IPS-20b (cell line): ENCODE data around the gene EXD3.

Source experiments
- H3K27ac ChIP-seq: one replicate; pipeline ENCODE4 v1.5.1; 2013; ENCODE audit warnings: low read length
- H3K27me3 ChIP-seq: 2 replicates; pipeline ENCODE4 v1.6.1; 2013; ENCODE audit warnings: mild to moderate bottlenecking, low read length, inconsistent platforms; ENCODE audit not compliant: insufficient read depth
- H3K36me3 ChIP-seq: 2 replicates; pipeline ENCODE4 v1.6.1; 2013; ENCODE audit warnings: low read depth, mild to moderate bottlenecking, inconsistent platforms, low read length, moderate library complexity; ENCODE audit not compliant: insufficient read depth
- H3K4me1 ChIP-seq: 2 replicates; pipeline ENCODE4 v1.6.1; 2013; ENCODE audit warnings: mild to moderate bottlenecking, control low read depth, inconsistent platforms, low read length, moderate library complexity; ENCODE audit not compliant: insufficient read depth
- H3K4me3 ChIP-seq: 2 replicates; pipeline ENCODE4 v1.5.1; 2013; ENCODE audit warnings: mild to moderate bottlenecking, low read length, inconsistent platforms
- H3K9ac ChIP-seq: 2 replicates; pipeline ENCODE4 v1.6.1; 2013; ENCODE audit warnings: low read depth, mild to moderate bottlenecking, inconsistent platforms, low read length, moderate library complexity
- H3K9me3 ChIP-seq: 2 replicates; pipeline ENCODE4 v1.6.1; 2013; ENCODE audit warnings: mild to moderate bottlenecking, low read depth, low read length, inconsistent platforms; ENCODE audit not compliant: insufficient read depth

EXD3 gene

DNA sequence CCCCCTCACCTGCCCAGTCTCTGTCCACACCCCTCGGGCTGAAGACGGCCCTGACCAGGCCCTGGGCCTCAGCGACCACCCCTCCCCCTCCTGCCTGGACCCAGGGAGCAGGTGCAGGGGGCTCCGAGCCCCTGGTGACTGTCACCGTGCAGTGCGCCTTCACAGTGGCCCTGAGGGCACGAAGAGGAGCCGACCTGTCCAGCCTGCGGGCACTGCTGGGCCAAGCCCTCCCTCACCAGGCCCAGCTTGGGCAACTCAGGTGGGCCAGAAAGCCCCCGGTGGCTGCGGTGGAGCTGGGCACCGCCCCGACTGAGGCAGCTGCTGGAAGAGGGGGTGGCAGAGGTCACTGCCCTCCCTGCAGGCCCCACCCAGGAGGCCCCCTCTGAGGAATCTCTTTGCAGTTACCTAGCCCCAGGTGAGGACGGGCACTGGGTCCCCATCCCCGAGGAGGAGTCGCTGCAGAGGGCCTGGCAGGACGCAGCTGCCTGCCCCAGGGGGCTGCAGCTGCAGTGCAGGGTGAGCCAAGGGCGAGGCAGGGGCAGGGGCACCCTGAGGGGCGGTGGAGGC lies 10.5 kb upstream of the EXD3 start:
- Histone ChIP-seq H3K27ac (no peak overlapping the region), H3K9me3 (no peaks in the 10 kb centered on the region), H3K4me3 (no peak overlapping the region), H3K36me3 (no peaks in the 10 kb centered on the region), H3K27me3 (no peaks in the 10 kb centered on the region), H3K4me1 (no peaks in the 10 kb centered on the region), H3K9ac (no peak overlapping the region)

DNA sequence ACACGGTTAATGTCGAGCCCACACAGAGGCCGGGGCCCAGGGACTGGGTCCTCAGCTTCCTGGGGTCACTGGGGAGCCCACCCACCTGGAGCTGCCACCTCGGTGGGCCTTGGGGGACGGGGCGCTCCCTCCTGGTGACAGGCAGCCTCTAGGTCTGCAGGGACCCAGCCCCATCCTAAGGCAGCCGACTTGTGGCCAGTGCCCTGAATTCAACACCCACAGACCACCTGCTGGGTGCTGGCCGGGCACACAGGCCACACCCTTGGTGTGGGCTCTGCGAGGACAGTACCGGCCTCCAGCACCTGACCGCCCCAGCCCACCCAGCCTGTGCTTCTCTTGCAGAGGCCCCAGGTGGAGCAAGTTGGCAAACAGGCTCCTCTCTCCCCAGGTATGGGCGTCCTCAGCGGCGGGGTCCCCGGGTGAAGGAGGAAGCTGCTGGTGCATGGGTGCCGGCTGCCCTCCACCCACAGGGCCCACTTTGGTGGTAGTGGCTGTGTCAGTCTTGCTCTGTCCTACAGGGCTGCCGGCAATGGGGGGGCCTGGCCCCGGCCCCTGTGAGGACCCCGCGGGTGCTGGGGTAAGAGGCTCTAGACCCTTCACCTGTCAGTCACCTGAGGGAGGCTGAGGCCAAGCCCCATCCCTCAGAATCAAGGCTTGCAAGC lies 9.9 kb upstream of the EXD3 start:
- no peak overlapping the region for H3K9ac ChIP-seq
- H3K27ac ChIP-seq: no peak overlapping the region
- H3K36me3 ChIP-seq: no peaks in the 10 kb centered on the region
- H3K27me3 ChIP-seq: no peaks in the 10 kb centered on the region
- no peak overlapping the region for H3K4me3 ChIP-seq
- H3K4me1 ChIP-seq: no peaks in the 10 kb centered on the region
- no peaks in the 10 kb centered on the region for H3K9me3 ChIP-seq

DNA sequence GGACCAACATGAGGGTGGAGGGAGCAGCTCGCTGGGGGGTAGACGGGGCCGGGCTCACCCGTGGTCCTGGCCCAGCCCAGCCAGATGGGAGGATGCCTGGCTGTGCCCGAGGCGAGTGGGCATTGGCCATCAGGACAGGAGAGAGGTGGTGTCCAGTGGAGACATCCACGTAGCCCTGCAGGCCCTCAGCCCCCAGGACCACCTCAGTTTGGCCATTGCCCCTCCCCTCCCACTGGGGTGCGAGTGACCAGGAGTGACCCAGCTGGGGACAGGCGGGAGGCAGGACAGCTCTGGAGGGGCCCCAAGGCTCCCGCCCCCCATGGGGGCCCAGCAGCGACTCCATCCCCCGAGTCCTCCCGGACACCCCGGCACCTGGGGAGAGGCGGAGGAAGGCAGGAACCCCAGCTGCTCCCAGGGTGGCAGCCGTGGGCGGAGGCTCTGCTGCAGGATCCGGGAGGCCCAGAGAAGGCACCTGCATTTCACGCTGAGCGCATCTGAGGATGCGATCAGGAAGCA lies 8.5 kb upstream of the EXD3 start:
- H3K4me1 ChIP-seq: no peaks in the 10 kb centered on the region
- H3K27ac ChIP-seq: no peak overlapping the region
- no peak overlapping the region for H3K4me3 ChIP-seq
- H3K27me3 ChIP-seq: no peaks in the 10 kb centered on the region
- no peak overlapping the region for H3K9ac ChIP-seq
- no peaks in the 10 kb centered on the region for H3K36me3 ChIP-seq
- no peaks in the 10 kb centered on the region for H3K9me3 ChIP-seq

DNA sequence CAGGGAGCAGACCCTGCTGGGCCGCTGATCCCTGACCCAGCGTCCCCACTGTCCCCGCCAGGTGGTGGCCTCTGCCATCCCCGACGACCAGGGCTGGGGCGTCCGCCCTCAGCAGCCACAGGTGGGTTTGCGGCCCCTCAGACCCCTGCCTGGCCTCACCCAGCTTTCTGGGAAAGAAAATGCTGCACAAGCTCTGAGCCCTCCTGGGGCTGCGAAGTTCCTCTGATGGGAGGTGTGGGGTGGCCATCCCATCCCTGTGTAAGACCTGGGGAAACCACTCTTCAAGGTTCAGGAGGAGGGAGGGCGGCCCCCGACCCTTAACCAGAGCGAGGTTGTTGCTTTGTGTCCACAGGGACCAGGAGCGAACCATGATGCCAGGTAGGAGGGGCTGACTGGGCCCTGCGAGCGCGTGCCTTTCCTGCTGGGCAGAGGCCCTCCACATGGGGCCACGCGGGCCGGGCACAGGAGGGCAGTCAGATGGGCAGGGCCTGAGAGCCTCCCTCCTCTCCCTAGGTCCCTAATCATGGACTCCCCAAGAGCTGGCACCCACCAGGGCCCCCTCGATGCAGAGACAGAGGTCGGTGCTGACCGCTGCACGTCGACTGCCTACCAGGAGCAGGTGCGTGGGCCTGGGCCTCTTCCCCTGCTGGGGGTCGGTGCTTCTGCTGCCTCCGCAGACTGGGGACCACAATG lies 7.9 kb upstream of the EXD3 start:
- no peak overlapping the region for H3K27ac ChIP-seq
- H3K9me3 ChIP-seq: no peaks in the 10 kb centered on the region
- H3K4me3 ChIP-seq: no peak overlapping the region
- H3K4me1 ChIP-seq: no peaks in the 10 kb centered on the region
- no peak overlapping the region for H3K9ac ChIP-seq
- no peaks in the 10 kb centered on the region for H3K27me3 ChIP-seq
- no peaks in the 10 kb centered on the region for H3K36me3 ChIP-seq

DNA sequence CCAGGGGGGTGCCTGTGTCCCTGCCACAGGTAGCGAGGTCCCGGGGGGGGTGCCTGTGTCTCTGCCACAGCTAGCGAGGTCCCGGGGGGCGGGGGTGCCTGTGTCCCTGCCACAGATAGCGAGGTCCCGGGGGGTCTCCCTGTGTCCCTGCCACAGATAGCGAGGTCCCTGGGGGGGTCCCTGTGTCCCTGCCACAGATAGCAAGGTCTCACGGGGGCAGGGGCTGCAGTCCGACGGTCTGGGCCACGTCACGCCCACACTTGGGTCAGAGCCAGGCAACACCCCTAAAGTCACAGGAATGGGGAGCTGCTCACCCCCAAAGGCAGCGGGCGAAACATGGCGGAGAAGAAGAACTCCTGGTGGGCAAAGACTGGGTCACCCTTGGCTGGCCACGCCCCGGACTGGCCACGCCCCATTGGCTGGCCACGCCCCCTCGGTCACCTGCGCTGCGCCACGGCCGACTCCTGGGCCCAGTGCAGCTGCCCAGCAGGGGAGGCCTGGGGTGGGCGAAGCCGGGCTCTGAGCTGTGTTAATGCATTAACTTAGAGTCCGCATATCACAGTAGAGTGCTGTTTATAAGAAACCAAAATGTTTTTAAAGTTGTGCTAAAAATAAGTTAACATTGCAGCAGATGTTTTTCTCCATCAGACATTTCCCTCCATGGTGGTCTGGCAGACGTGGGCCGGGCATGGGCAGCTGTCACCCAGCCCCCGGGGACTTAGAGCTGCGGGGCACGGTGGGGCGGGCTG lies 7.2 kb upstream of the EXD3 start:
- no peak overlapping the region for H3K4me3 ChIP-seq
- no peak overlapping the region for H3K9ac ChIP-seq
- H3K27me3 ChIP-seq: no peaks in the 10 kb centered on the region
- no peak overlapping the region for H3K27ac ChIP-seq
- no peaks in the 10 kb centered on the region for H3K9me3 ChIP-seq
- H3K36me3 ChIP-seq: no peaks in the 10 kb centered on the region
- no peaks in the 10 kb centered on the region for H3K4me1 ChIP-seq

DNA sequence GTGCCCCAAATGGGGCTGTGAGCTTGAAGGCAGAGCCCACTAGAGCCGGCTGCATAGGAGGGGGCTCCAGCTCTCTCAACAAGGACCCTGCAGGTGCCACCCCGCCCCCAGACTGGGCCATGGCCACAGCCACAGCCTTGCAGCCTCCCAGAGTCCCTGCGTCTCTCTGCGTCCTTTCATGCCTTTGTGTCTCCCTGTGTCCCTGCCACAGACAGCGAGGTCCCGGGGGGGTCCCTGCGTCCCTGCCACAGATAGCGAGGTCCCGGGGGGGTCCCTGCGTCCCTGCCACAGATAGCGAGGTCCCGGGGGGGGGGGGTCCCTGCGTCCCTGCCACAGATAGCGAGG lies 6.6 kb upstream of the EXD3 start:
- H3K4me3 ChIP-seq: no peak overlapping the region
- no peak overlapping the region for H3K9ac ChIP-seq
- no peaks in the 10 kb centered on the region for H3K36me3 ChIP-seq
- H3K9me3 ChIP-seq: no peaks in the 10 kb centered on the region
- H3K27me3 ChIP-seq: peaks cover 3% of the 10 kb centered on the region; the same call in 1 of the 2 replicates
- no peak overlapping the region for H3K27ac ChIP-seq
- no peaks in the 10 kb centered on the region for H3K4me1 ChIP-seq

DNA sequence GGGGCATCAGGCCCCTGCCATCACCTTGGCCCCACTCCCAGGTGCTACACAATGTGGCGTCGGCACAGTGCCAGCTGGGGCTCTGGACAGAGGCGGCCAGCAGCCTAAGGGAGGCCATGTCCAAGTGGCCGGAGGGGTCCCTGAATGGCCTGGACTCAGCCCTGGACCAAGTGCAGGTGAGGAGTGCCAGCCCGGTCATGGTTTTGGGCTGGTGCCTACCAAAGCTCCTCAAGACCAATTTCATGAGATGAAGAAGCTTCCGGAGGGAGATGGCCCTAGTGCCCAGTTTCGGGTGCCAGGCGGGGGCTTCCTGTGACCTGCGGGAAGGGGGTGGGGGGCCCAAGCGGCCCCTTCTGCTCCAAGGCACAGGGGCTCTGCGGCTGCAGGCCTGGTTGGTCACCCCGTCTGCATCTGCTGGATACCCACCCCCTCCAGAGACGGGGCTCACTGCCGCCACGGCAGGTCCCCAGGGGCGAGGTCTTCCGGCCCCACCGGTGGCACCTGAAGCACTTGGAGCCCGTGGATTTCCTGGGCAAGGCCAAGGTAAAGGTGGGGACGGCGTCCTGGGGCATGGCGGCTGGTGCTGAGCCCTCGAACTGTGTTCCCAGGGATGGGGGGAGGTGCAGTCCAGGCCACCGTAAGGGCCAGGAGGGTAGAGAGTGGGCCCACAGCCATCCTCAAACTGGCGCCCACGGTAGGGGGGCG lies 6.0 kb upstream of the EXD3 start:
- no peak overlapping the region for H3K27ac ChIP-seq
- no peak overlapping the region for H3K4me3 ChIP-seq
- H3K4me1 ChIP-seq: no peaks in the 10 kb centered on the region
- no peak overlapping the region for H3K9ac ChIP-seq
- no peaks in the 10 kb centered on the region for H3K36me3 ChIP-seq
- H3K9me3 ChIP-seq: no peaks in the 10 kb centered on the region
- peaks cover 9% of the 10 kb centered on the region; the same call in 1 of the 2 replicates for H3K27me3 ChIP-seq

DNA sequence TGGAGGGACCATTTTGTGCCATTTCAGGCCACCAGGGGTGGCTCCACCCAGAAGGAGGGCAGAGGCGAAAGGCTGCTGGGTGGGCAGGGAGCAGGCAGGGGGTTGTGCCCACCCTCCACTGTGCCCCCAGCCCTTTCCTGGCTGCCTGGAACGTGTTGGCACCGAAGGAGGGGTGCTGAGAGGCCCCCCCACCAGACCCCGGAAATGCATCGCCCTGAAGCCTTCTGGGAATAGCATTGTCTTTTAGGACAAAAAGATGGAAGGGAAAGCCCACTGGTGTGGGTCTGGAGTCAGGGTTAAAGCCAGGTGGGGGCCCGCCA lies 5.3 kb upstream of the EXD3 start:
- no peak overlapping the region for H3K27ac ChIP-seq
- H3K9ac ChIP-seq: no peak overlapping the region
- peaks cover 15% of the 10 kb centered on the region; the same call in 1 of the 2 replicates for H3K27me3 ChIP-seq
- no peak overlapping the region for H3K4me3 ChIP-seq
- H3K4me1 ChIP-seq: no peaks in the 10 kb centered on the region
- no peaks in the 10 kb centered on the region for H3K9me3 ChIP-seq
- no peaks in the 10 kb centered on the region for H3K36me3 ChIP-seq

DNA sequence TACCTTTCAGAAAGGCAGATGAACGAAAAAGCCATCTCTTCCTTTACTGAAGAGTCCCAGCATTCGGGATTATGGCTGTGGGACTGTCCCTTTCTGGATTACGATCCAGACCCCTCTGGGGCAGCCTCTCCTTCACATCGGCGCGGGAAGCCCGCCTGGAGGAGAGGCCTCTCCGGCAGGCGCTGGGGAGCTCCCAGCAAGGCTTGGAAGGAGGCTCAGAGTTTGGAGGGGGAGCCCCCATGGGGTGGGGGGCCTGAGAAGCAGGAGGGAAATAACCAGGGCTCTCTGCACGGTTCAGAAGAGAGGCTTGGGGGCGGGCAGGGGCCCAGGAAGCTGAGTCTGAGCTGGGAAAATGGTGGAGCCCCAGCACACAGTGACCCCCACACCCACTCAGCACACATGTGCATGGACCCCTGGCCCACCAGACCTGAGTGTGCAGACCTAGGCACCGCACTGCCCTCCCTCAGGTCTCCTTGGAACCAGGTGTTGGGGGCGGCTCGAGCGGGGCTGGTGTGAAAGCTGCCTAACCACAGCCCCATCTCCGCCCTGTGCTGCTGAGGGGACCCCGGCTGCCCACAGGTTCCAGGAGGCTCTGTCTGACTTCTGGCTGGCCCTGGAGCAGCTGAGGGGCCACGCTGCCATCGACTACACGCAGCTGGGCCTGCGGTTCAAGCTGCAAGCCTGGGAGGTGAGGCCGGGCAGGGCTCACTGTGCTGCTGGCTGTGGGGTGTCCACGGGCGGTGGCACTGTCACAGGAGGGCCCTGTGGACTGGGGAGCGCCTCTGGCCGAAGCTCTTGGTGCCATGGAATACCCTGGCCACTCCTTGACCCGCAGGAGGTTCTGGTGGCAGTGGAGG lies 4.7 kb upstream of the EXD3 start:
- no peaks in the 10 kb centered on the region for H3K36me3 ChIP-seq
- no peak overlapping the region for H3K27ac ChIP-seq
- no peaks in the 10 kb centered on the region for H3K4me1 ChIP-seq
- no peak overlapping the region for H3K9ac ChIP-seq
- H3K4me3 ChIP-seq: no peak overlapping the region
- peaks cover 15% of the 10 kb centered on the region; the same call in 1 of the 2 replicates for H3K27me3 ChIP-seq
- no peaks in the 10 kb centered on the region for H3K9me3 ChIP-seq

DNA sequence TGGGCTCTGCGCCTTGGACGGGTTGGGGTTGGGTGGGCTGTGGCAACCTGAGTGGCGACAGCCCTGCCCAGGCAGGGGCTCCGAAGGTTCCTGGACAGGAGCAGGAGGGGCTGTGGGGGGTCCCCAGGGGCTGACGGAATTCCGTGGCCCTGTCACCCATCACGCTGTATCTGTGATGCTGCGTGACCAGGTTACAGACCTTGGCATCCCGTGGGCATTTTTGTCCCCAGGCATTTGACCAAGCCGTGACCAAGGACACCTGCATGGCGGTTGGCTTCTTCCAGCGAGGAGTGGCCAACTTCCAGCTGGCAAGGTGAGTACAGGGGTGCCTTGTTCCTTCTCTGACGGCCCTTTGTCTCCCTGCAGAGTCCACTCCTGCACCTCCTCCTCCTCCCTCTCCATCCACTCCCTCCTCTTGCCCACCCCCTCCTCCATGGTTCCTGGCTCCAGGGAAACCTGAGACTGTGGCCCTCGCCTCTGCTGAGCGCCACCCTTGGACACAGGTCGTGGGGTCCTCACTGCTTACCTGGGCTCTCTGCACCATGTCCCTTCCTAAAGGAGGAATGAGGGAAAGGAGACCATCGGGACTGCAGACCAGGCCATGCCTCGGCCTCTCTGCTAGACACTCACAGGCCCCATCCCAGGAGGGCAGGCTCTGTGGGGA lies 3.2 kb upstream of the EXD3 start:
- H3K4me1 ChIP-seq: peaks cover 4% of the 10 kb centered on the region; the same call in 1 of the 2 replicates
- no peak overlapping the region for H3K4me3 ChIP-seq
- no peaks in the 10 kb centered on the region for H3K9me3 ChIP-seq
- no peaks in the 10 kb centered on the region for H3K36me3 ChIP-seq
- no peak overlapping the region for H3K9ac ChIP-seq
- peaks cover 15% of the 10 kb centered on the region; the same call in 1 of the 2 replicates for H3K27me3 ChIP-seq
- H3K27ac ChIP-seq: no peak overlapping the region
